Embryonic facial prominence (tissue), 1 donor: Measurements from ENCODE around the gene SCN2B.

Source experiments
- DNase-seq: peaks from one replicate; pipeline ENCODE4 v3.0.0-alpha.2; 2016; ENCODE audit errors: extremely low spot score

SCN2B gene

GRCh38 chr11:118132385-118133151 lies 43.9 kb downstream of the SCN2B start:
- DNase-seq, result no peak

- no peak for DNase-seq
Observed at GRCh38 chr11:118129471-118130172, 46.8 kb downstream of the SCN2B start.

GRCh38 chr11:118128721-118129470 lies 47.5 kb downstream of the SCN2B start:
- no peak for DNase-seq

GRCh38 chr11:118128310-118128709 lies 48.1 kb downstream of the SCN2B start:
- DNase-seq, result no peak

- DNase-seq, result no peak
Observed at GRCh38 chr11:118126082-118126838, 50.2 kb downstream of the SCN2B start.

- DNase-seq, result no peak
Observed at GRCh38 chr11:118124929-118125535, 51.4 kb downstream of the SCN2B start.

GRCh38 chr11:118120793-118121192 lies 55.6 kb downstream of the SCN2B start:
- no peak for DNase-seq

GRCh38 chr11:118117790-118118601 lies 58.4 kb downstream of the SCN2B start:
- DNase-seq, result no peak

- no peak for DNase-seq
Observed at GRCh38 chr11:118115048-118115447, 61.4 kb downstream of the SCN2B start.

GRCh38 chr11:118114266-118114665 lies 62.2 kb downstream of the SCN2B start:
- no peak for DNase-seq

GRCh38 chr11:118112711-118113430 lies 63.6 kb downstream of the SCN2B start:
- DNase-seq, result no peak
